NB4 (cell line): ENCODE data around the gene ADAMTS7.

Experiments
- DNase-seq: peaks from one replicate; pipeline ENCODE4 v3.0.0; 2010; ENCODE audit warnings: low read depth
- H3K4me3 ChIP-seq: one replicate; pipeline ENCODE4 v1.5.1; 2011; ENCODE audit warnings: mild to moderate bottlenecking, low read depth, low read length, moderate library complexity
- CTCF ChIP-seq: IDR thresholded peaks from one replicate; pipeline ENCODE4 v1.5.1; 2012; ENCODE audit warnings: low read depth, low read length
- MAX ChIP-seq: IDR thresholded peaks from 2 replicates; pipeline ENCODE4 v1.6.1; 2011; ENCODE audit warnings: low read depth, low read length
- MYC ChIP-seq: IDR thresholded peaks from 2 replicates; pipeline ENCODE4 v1.6.1; 2011; ENCODE audit warnings: low read depth, low read length
- POLR2A ChIP-seq: IDR thresholded peaks from 2 replicates; pipeline ENCODE4 v1.6.1; 2011; ENCODE audit warnings: mild to moderate bottlenecking; ENCODE audit not compliant: insufficient read length; ENCODE audit errors: extremely low read depth

ADAMTS7 gene

GRCh38 chr15:78711638-78712037 is 99.6 kb downstream of the ADAMTS7 start:
- H3K4me3 ChIP-seq = no peak overlapping the region
- no peak for DNase-seq
- TF ChIP-seq MYC = no peak
- no peak for TF ChIP-seq CTCF

DNA sequence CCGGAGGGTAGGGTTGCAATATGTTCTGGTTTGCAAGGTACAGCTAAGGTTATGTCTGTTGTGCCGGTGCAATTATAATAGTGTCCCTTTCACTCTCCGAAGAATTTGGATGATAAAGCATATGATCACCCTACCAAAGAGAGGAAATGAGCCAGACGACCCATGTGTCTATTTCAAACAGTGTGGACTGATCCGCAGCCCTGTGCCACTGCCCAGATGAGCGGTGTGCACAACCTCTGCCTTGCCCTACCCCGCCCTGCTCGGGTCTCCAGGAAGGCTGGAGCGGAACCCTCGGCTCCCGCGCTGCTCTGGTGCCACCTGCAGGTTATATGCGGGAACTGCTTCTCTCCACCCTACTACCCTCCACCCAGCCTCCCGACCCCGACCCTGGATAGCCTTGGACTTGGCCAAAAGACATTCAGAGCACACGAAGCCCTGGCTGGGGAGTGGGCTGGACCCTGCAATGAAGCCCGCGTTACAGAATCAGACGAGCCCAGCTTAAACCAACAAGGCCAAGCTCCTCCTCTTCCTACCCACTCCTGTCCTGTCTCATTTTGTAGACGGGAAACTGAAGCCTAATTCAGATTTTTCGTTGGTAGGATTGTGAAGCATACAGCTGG is 101.9 kb downstream of the ADAMTS7 start:
- TF ChIP-seq MAX (peak; percentile 36; the same call in 1 of the 2 replicates), CTCF (peak; percentile 88), MYC (no peak), POLR2A (no peak)

More for the DNA sequence above, 101.9 kb downstream of the ADAMTS7 start:
- peak; percentile 67 for DNase-seq
- no peak overlapping the region for H3K4me3 ChIP-seq
